ENCODE data around the gene HJURP.

HJURP gene

GRCh38 chr2:233847248-233847898 is 7.0 kb downstream of the HJURP start:
- DNase-seq (ENCODE audit: low spot score): no peak

DNA sequence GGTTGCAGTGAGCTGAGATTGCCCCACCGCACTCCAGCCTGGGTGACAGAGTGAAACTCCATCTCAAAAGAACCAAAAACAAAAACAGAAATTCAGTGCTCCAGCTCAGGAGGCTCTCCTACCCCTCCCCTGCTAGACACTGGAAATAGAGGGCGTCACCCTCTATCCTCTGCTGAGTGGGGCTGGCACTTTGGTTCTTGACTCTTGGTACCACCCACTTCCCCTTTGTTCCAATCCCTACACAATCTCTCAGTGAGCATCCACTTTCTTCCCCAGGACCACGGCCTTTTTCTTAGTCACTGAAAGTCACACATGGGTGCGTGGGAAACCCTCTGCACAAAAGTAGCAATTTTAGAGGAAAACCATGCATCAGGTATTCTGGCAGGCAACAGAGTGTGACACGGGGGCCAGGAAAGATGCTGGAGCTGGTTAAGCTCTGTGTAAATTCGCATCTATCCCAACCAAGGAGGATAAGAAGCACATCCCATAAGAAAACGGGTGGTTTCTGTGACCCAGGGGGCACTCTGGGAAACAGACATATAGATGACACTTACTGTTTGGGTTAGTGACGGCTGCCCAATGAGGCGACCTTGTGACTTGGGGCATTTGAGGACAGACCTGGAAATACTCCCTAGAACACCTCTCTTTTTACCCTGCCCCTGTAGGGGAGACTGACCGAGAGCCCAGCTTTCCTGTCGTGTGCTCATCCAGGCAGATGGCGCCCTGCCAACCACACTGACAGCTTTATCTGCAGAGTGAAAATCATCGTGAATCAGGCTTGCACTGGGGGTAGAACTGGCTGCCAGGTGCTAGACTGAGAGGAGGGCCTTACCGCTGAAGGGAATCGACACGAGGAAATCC is 7.7 kb downstream of the HJURP start:
- no peak for DNase-seq (ENCODE audit: low spot score)

DNA sequence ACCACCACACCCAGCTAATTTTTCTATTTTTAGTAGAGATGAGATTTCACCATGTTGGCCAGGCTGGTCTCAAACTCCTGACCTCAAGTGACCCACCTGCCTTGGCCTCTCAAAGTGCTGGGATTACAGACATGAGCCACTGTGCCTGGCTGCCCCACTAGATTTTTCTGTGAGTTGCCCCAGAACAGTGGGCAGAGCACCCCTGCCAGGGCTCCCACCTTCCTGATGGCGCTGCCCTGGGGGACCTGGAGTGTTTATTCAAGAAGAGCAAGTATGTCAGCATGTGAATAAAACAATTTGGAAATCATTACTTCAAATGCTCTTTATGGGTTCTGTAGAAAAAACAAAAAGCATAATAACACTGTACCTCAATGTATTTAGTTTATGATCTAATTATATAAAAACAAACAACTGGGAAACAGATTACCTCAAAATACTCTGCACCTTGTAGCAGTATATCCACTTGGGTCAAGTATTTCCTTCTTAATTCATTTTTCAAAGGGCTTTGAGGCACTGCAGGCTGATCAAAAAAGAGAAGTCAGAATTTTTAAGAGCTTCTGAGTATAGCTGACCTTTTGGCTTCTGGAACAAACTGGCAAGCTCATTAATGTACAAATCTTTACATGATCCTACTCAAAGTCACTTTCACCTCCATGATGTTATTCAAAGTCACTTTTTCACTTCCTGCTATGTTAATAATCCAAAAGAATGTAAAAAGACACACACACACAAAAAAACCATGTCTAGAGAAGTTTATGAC is 8.9 kb downstream of the HJURP start:
- no peak for DNase-seq (ENCODE audit: low spot score)

DNA sequence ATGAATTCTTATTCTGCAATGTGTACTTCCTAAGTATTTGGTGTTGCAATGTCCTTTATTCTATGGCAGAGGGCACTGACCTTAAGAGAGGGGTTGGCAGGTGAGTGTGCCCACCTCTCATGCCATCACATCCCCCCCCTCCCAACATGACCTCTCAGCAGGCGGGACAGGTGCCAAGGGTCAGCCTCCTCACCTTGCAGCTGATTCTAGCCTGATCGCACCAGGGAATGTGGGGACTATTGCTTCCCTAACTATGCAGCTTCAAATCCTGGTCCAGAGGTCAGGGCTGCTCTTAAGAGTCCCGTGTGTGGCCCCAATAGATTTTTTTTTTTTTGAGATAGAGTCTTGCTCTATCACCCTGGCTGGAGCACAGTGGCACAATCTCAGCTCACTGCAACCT is 9.5 kb downstream of the HJURP start:
- no peak for DNase-seq (ENCODE audit: low spot score)

GRCh38 chr2:233844064-233844807 is 10.1 kb downstream of the HJURP start:
- DNase-seq (ENCODE audit: low spot score): no peak

DNA sequence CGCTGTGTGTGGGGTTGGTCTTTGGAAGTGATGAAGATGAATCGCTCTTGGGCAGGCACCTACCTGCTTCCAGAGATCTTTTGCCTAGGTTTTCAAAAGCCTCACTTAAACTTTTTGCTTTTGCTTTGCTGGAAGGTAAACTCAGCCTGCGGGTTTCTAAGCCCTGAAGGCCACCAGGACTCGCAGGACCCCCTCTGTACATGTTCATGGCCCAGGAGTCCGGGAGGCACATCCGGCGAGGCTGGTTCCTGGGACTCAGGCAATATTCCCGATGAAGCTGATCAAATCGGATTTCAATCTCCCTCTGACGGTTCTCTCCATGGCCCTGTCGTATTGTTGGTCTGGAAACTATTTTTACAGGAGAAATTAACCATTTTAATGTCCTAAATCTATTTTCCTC is 13.2 kb downstream of the HJURP start:
- no peak for DNase-seq (ENCODE audit: low spot score)

DNA sequence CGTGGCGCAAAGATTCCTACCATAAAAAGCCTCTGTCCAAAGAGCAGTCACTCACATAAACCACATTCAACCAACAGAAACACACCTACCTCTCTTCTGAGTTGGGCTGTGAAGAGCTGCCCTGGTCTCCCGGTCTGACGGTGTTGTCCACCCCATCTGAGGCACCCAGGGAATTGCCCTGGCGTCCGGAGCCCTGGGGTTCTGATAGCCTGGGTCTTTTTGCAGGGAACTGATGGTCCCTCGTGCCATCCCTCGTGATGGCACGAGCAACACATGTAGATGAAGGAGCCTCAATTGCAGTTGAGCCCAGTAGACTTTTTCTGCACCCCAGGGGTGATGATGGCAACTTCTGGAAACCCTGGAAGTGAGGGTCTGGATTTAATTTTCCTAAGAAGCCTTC is 13.8 kb downstream of the HJURP start:
- no peak for DNase-seq (ENCODE audit: low spot score)

- DNase-seq (ENCODE audit: low spot score): no peak
Observed at GRCh38 chr2:233839447-233839820, 14.9 kb downstream of the HJURP start.

GRCh38 chr2:233838726-233839446 is 15.4 kb downstream of the HJURP start:
- no peak for DNase-seq (ENCODE audit: low spot score)

DNA sequence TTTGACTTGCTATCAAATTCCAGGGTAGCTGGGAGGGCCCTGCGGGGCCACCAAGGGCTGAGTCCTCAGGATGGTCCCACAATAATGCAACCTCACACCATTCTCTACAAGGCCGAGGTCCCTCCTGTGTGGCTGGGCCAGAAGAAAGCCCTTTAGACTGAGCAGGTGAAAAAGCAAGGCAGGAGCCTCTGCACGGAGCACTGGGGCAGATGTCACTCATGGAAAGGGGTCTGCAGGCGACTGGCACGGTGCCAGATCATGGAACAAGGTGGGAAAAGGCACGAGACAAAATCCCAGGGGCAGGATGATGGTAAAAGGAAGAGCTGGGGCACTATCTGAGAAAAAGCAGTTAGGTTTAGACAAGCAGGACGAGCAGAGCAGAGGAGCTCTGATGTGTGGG is 16.1 kb downstream of the HJURP start:
- no peak for DNase-seq (ENCODE audit: low spot score)

DNA sequence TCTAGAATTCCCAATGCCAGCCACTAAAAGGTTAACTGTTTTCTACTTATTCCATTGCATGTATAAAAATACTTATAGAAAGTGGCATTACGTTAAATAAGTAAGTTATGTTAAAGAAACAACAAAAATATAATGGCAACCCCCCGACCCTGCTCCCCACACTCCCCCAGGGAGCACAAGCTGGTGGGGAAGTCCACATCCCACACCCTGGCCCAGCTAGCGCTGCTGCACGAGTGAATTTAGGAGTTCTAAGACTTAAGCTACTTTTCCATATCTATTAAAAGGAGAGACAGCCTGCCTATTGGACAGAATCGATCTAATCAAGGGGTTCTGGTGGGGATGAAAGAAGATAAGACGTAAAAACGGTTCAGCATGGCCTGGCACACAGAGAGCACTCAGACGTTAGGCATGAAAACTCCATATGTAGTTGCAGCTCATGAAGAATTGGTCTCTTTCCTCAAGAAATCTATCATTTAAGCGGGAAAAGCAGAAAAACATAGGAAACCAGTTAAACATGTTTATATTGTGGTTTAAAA is 16.6 kb downstream of the HJURP start:
- DNase-seq (ENCODE audit: low spot score): no peak

DNA sequence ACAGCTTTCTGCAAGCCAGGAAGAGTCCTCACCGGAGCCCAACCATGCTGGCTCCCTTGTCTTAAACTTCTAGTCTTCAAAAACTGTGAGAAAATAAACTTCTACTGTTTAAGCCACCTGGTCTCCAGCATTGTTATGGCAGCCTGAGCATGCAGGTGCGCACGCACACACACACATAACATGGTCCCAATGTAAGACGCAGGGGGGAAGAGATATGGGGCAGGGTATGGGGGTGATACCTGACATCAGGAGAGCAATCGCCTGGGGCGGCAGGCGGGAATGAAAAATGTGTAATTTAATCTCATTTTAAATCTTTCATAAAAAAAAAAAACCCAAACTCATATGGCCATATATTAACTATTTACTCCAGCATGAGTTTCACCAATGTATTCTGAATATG is 18.0 kb downstream of the HJURP start:
- DNase-seq (ENCODE audit: low spot score): no peak

GRCh38 chr2:233835230-233836186 is 18.8 kb downstream of the HJURP start:
- no peak for DNase-seq (ENCODE audit: low spot score)

GRCh38 chr2:233833345-233833744 is 21.0 kb downstream of the HJURP start:
- no peak for DNase-seq (ENCODE audit: low spot score)

- DNase-seq (ENCODE audit: low spot score): no peak
Observed at GRCh38 chr2:233832869-233833311, 21.4 kb downstream of the HJURP start.

- DNase-seq (ENCODE audit: low spot score): no peak
Observed at GRCh38 chr2:233832414-233832813, 21.9 kb downstream of the HJURP start.

DNA sequence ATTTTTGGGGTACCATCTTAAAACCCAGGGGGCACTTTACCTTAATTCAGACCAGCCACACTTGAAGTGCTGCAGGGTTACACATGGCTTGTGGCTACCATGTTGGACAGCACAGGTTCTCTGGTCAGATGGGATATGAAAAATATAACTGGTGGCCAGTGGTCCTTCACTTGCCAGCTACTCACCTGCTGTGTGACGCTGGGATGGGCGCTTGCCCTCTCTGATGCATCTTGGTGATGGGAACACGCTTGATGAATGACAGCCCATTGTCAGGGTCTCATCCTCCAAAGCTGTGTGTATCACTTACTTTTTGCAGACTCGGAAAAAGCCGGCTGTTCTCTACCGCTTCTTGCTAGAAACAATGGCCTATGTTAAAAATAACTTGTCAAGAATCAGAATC is 22.5 kb downstream of the HJURP start:
- DNase-seq (ENCODE audit: low spot score): no peak

DNA sequence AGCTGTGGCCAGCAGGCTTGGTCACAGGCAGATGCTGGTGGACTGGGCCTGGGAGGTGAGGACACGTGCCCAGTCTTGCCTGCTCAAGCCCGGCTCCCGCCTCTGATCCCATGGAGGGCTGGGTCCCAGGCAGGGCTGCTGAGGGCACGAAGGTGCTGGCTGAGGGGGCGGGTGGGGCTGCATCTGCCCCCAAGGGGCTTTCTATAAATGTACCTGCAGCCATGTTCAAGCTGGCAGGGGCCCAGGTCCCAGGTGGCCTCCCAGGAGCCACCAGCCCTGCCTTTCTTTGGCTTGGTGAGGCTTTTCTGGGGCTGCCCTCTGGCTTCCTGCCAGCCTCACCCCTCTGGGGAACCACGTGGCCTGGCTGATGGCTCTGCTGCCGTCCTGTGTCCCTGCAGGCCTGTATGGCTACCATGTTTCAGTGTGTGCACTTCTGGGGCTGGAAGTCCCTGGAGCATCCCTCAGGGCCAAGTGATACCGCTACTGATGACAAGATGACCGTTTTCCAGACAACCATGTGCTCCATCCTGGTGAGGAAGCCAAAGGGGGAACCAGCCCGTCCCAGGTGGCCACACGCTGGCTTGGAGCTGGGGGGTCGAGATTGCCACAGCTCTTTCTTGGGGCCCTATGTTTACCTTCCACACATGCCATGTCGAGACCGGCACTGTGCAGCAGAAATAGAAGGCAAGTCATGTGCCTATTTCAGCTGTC is 23.2 kb downstream of the HJURP start:
- no peak for DNase-seq (ENCODE audit: low spot score)

GRCh38 chr2:233830111-233830802 is 24.1 kb downstream of the HJURP start:
- DNase-seq (ENCODE audit: low spot score): no peak
